Subcutaneous adipose tissue (tissue), 4 donors: Measurements from ENCODE around the gene BICD2. TPM values are rescaled to one million over a fixed set of nuclear protein-coding genes. Genes with fewer than 3 reads are reported as not detected.

Experiments used
- CTCF ChIP-seq: fragments of 450-650 bp; IDR thresholded peaks from one replicate; pipeline ENCODE4 v1.5.1; 2016; ENCODE audit warnings: low read depth, mild to moderate bottlenecking, control low read depth, antibody characterized with exemption, moderate library complexity
- total RNA-seq, 4 donors: library from RNA; depleted of rRNA; stranded (reverse); fragments of >200 nt; gene quantifications; one replicate each; pipeline ENCODE4 v1.1.0, GENCODE V29; 2016

The BICD2 gene
- total RNA-seq, 4 donors from 2014 or later = 22.3 to 42.3 (median 37.2) TPM

GRCh38 chr9:92727716-92728700 is 36.6 kb downstream of the BICD2 start:
- TF ChIP-seq CTCF = no peak

- no peak for TF ChIP-seq CTCF
Measured at GRCh38 chr9:92726971-92727715, 37.5 kb downstream of the BICD2 start.

- TF ChIP-seq CTCF = no peak
Measured at GRCh38 chr9:92726348-92726747, 38.3 kb downstream of the BICD2 start.

- no peak for TF ChIP-seq CTCF
Measured at GRCh38 chr9:92725766-92726165, 38.9 kb downstream of the BICD2 start.

GRCh38 chr9:92725266-92725545 is 39.4 kb downstream of the BICD2 start:
- no peak for TF ChIP-seq CTCF

- TF ChIP-seq CTCF = no peak
Measured at GRCh38 chr9:92724528-92725265, 39.9 kb downstream of the BICD2 start.
